Measurements from ENCODE around the gene ZNF521.

ZNF521 gene

DNA sequence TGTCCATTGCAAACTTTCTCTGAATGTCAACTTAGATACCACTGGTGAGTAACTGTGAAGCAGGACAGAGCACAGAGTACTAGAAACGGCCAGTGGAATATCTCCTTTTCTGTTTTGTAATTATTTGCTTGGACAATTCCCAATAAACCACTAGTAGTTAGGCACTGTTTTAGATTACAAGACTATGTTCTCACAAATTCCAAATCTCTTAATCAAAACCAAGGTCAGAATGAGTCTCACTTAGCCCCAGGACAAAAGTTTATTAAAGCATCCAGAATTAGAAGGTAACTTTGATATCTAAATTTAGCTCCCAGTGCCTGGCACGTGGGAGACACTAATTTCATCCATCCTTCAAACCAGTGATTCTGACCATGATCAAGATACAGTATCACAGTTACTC lies 89.0 kb downstream of the ZNF521 start:
- H3K36me3 ChIP-seq (ENCODE audit: control insufficient read depth, insufficient read depth, low read length), result no peaks in the 10 kb centered on the region
- H3K4me3 ChIP-seq (ENCODE audit: low read depth, low read length), result no peak overlapping the region
- H3K27me3 ChIP-seq (ENCODE audit: control insufficient read depth, insufficient read depth, low read length), result no peaks in the 10 kb centered on the region
- H3K9ac ChIP-seq (ENCODE audit: low read depth, low read length), result no peak overlapping the region
- H3K4me1 ChIP-seq (ENCODE audit: control insufficient read depth, insufficient read depth, low read length), result peaks cover 2% of the 10 kb centered on the region
- H3K9me3 ChIP-seq (ENCODE audit: control insufficient read depth, insufficient read depth, low read length), result no peaks in the 10 kb centered on the region

- Histone ChIP-seq H3K4me3 (ENCODE audit: low read depth, low read length) (no peak overlapping the region), H3K27me3 (ENCODE audit: control insufficient read depth, insufficient read depth, low read length) (no peaks in the 10 kb centered on the region), H3K36me3 (ENCODE audit: control insufficient read depth, insufficient read depth, low read length) (no peaks in the 10 kb centered on the region), H3K9me3 (ENCODE audit: control insufficient read depth, insufficient read depth, low read length) (no peaks in the 10 kb centered on the region), H3K4me1 (ENCODE audit: control insufficient read depth, insufficient read depth, low read length) (peaks cover 2% of the 10 kb centered on the region), H3K9ac (ENCODE audit: low read depth, low read length) (no peak overlapping the region)
These were observed 90.2 kb downstream of the ZNF521 start for GRCh38 chr18:25261768-25262167.

DNA sequence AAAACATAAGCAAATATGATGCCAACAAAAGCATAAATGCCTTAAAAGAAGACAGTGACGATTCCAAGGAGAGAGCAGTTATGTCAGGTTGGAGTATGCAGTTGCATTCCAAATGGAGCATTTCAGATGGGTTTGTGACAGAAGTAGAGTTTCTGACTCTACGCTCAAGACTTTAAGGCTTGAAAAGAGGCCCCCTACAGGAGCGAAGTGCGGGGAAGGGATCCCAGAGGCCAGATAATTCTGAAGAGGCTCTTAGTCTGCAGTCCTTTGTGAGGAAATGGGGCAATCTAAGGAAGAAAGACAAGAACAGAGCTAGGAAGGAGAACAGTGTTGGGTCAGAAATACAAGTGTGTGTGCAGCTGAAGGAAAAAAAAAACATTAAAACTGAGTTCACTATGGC lies 95.5 kb downstream of the ZNF521 start:
- no peak overlapping the region for H3K4me3 ChIP-seq (ENCODE audit: low read depth, low read length)
- no peaks in the 10 kb centered on the region for H3K36me3 ChIP-seq (ENCODE audit: control insufficient read depth, insufficient read depth, low read length)
- no peaks in the 10 kb centered on the region for H3K27me3 ChIP-seq (ENCODE audit: control insufficient read depth, insufficient read depth, low read length)
- no peaks in the 10 kb centered on the region for H3K4me1 ChIP-seq (ENCODE audit: control insufficient read depth, insufficient read depth, low read length)
- H3K9ac ChIP-seq (ENCODE audit: low read depth, low read length), result no peak overlapping the region
- H3K9me3 ChIP-seq (ENCODE audit: control insufficient read depth, insufficient read depth, low read length), result no peaks in the 10 kb centered on the region

GRCh38 chr18:25253779-25254178 lies 98.2 kb downstream of the ZNF521 start:
- no peaks in the 10 kb centered on the region for H3K9me3 ChIP-seq (ENCODE audit: control insufficient read depth, insufficient read depth, low read length)
- H3K27me3 ChIP-seq (ENCODE audit: control insufficient read depth, insufficient read depth, low read length), result no peaks in the 10 kb centered on the region
- H3K36me3 ChIP-seq (ENCODE audit: control insufficient read depth, insufficient read depth, low read length), result no peaks in the 10 kb centered on the region
- no peak overlapping the region for H3K9ac ChIP-seq (ENCODE audit: low read depth, low read length)
- H3K4me3 ChIP-seq (ENCODE audit: low read depth, low read length), result no peak overlapping the region
- no peaks in the 10 kb centered on the region for H3K4me1 ChIP-seq (ENCODE audit: control insufficient read depth, insufficient read depth, low read length)

DNA sequence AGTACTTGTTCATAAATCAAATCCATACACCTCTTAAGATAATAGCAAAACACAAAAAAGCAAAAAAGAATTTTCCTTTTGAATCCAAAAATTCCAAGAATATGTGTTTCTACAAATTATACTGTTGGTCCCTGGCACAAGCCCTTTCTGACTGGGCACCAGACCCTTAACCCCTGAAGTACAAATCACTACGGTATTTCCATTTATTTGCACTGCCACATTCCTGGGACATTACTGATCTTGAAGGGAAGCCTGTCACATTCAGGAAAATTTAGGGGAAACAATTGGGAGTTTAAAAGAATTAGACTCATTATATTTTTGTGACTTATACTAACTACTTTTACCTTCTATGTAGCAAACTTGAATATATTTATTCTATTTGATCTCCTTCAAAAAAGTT lies 98.8 kb downstream of the ZNF521 start:
- Histone ChIP-seq H3K27me3 (ENCODE audit: control insufficient read depth, insufficient read depth, low read length) (no peaks in the 10 kb centered on the region), H3K36me3 (ENCODE audit: control insufficient read depth, insufficient read depth, low read length) (no peaks in the 10 kb centered on the region), H3K9me3 (ENCODE audit: control insufficient read depth, insufficient read depth, low read length) (no peaks in the 10 kb centered on the region), H3K4me1 (ENCODE audit: control insufficient read depth, insufficient read depth, low read length) (no peaks in the 10 kb centered on the region), H3K9ac (ENCODE audit: low read depth, low read length) (no peak overlapping the region), H3K4me3 (ENCODE audit: low read depth, low read length) (no peak overlapping the region)

DNA sequence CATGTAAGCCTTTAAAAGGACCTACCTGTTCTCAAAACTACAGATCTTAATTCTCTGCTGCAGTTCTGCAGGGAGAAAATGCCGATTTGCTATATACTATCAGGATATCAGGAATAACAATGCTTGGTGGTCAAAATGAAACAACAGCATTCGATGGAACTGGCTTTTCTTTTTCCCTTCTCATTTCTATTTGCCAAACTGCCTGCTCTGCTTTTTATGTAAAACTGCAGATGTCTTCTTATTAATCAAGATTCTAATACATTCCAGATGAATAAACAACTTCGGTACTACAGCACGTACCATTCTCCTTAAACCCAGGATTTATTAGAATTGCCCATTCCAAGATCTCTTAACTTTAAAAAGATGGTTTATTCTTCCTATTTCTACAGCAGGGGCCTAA lies 100.9 kb downstream of the ZNF521 start:
- no peaks in the 10 kb centered on the region for H3K36me3 ChIP-seq (ENCODE audit: control insufficient read depth, insufficient read depth, low read length)
- H3K4me3 ChIP-seq (ENCODE audit: low read depth, low read length), result no peak overlapping the region
- no peak overlapping the region for H3K9ac ChIP-seq (ENCODE audit: low read depth, low read length)
- H3K4me1 ChIP-seq (ENCODE audit: control insufficient read depth, insufficient read depth, low read length), result no peaks in the 10 kb centered on the region
- no peaks in the 10 kb centered on the region for H3K9me3 ChIP-seq (ENCODE audit: control insufficient read depth, insufficient read depth, low read length)
- H3K27me3 ChIP-seq (ENCODE audit: control insufficient read depth, insufficient read depth, low read length), result no peaks in the 10 kb centered on the region

DNA sequence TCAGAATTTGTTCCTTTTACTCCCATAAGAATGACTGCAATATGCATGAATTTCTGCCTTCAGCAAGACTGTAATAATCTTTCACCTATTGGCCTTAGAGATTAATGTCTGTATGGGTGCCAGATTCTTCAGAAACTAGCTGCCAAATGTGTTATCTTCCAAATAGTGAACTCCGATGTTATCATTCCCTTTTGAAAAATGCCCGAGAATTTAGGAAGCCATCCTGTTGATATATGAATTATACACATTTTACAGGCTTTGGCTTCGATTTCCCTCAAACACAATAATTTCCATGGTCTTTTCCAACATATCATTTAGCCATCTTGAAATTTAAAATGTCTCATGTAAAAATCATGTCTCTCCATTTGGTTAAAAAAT lies 101.5 kb downstream of the ZNF521 start:
- Histone ChIP-seq H3K4me3 (ENCODE audit: low read depth, low read length) (no peak overlapping the region), H3K36me3 (ENCODE audit: control insufficient read depth, insufficient read depth, low read length) (no peaks in the 10 kb centered on the region), H3K4me1 (ENCODE audit: control insufficient read depth, insufficient read depth, low read length) (no peaks in the 10 kb centered on the region), H3K9me3 (ENCODE audit: control insufficient read depth, insufficient read depth, low read length) (no peaks in the 10 kb centered on the region), H3K27me3 (ENCODE audit: control insufficient read depth, insufficient read depth, low read length) (no peaks in the 10 kb centered on the region), H3K9ac (ENCODE audit: low read depth, low read length) (no peak overlapping the region)

DNA sequence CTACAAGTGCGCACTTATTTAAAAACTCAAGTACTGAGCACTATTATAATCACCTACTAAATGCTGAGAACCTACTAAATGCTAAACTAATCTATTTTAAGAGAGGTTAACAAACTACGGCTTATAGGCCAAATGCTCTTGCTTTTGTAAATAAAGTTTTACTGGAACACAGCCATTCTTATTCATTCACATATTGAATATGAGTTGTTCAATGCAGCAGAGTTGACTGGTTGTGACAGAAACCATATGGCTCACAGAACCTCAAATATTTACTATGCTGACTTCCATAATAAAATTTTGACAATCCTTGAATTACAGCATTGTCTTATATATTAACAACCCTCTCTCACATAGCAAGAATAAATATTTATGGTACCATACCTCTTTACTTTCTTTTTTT lies 103.2 kb downstream of the ZNF521 start:
- no peak overlapping the region for H3K4me3 ChIP-seq (ENCODE audit: low read depth, low read length)
- H3K36me3 ChIP-seq (ENCODE audit: control insufficient read depth, insufficient read depth, low read length), result no peaks in the 10 kb centered on the region
- H3K9me3 ChIP-seq (ENCODE audit: control insufficient read depth, insufficient read depth, low read length), result no peaks in the 10 kb centered on the region
- H3K9ac ChIP-seq (ENCODE audit: low read depth, low read length), result no peak overlapping the region
- no peaks in the 10 kb centered on the region for H3K27me3 ChIP-seq (ENCODE audit: control insufficient read depth, insufficient read depth, low read length)
- H3K4me1 ChIP-seq (ENCODE audit: control insufficient read depth, insufficient read depth, low read length), result no peaks in the 10 kb centered on the region

GRCh38 chr18:25247725-25248124 lies 104.2 kb downstream of the ZNF521 start:
- H3K4me1 ChIP-seq (ENCODE audit: control insufficient read depth, insufficient read depth, low read length), result no peaks in the 10 kb centered on the region
- H3K9me3 ChIP-seq (ENCODE audit: control insufficient read depth, insufficient read depth, low read length), result no peaks in the 10 kb centered on the region
- H3K4me3 ChIP-seq (ENCODE audit: low read depth, low read length), result no peak overlapping the region
- H3K27me3 ChIP-seq (ENCODE audit: control insufficient read depth, insufficient read depth, low read length), result no peaks in the 10 kb centered on the region
- no peaks in the 10 kb centered on the region for H3K36me3 ChIP-seq (ENCODE audit: control insufficient read depth, insufficient read depth, low read length)
- no peak overlapping the region for H3K9ac ChIP-seq (ENCODE audit: low read depth, low read length)

GRCh38 chr18:25244924-25245698 lies 106.9 kb downstream of the ZNF521 start:
- no peak overlapping the region for H3K9ac ChIP-seq (ENCODE audit: low read depth, low read length)
- no peaks in the 10 kb centered on the region for H3K4me1 ChIP-seq (ENCODE audit: control insufficient read depth, insufficient read depth, low read length)
- H3K36me3 ChIP-seq (ENCODE audit: control insufficient read depth, insufficient read depth, low read length), result no peaks in the 10 kb centered on the region
- H3K4me3 ChIP-seq (ENCODE audit: low read depth, low read length), result no peak overlapping the region
- H3K9me3 ChIP-seq (ENCODE audit: control insufficient read depth, insufficient read depth, low read length), result no peaks in the 10 kb centered on the region
- H3K27me3 ChIP-seq (ENCODE audit: control insufficient read depth, insufficient read depth, low read length), result no peaks in the 10 kb centered on the region

- no peaks in the 10 kb centered on the region for H3K9me3 ChIP-seq (ENCODE audit: control insufficient read depth, insufficient read depth, low read length)
- no peak overlapping the region for H3K4me3 ChIP-seq (ENCODE audit: low read depth, low read length)
- no peaks in the 10 kb centered on the region for H3K4me1 ChIP-seq (ENCODE audit: control insufficient read depth, insufficient read depth, low read length)
- no peaks in the 10 kb centered on the region for H3K36me3 ChIP-seq (ENCODE audit: control insufficient read depth, insufficient read depth, low read length)
- no peak overlapping the region for H3K9ac ChIP-seq (ENCODE audit: low read depth, low read length)
- no peaks in the 10 kb centered on the region for H3K27me3 ChIP-seq (ENCODE audit: control insufficient read depth, insufficient read depth, low read length)
These were observed 107.8 kb downstream of the ZNF521 start for GRCh38 chr18:25244170-25244569.

DNA sequence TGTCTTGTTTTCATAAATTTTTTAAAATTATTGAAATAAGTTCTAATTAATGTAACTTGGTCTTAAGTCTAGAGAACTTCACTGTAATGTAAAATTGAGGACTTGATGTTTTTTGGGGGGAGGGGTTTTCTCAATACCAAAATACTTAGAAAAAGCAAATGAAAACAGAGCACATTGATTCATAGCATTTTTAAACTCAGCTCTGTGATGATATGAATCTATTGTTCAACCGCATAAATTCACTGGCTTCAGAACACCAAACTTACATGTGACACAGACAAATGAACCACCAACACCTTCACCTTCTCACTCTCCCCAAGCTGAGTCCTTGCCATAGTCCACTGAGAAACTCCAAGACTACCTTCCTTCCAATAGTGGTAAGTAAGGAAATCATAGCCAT lies 108.2 kb downstream of the ZNF521 start:
- Histone ChIP-seq H3K9me3 (ENCODE audit: control insufficient read depth, insufficient read depth, low read length) (no peaks in the 10 kb centered on the region), H3K4me1 (ENCODE audit: control insufficient read depth, insufficient read depth, low read length) (no peaks in the 10 kb centered on the region), H3K27me3 (ENCODE audit: control insufficient read depth, insufficient read depth, low read length) (no peaks in the 10 kb centered on the region), H3K9ac (ENCODE audit: low read depth, low read length) (no peak overlapping the region), H3K36me3 (ENCODE audit: control insufficient read depth, insufficient read depth, low read length) (no peaks in the 10 kb centered on the region), H3K4me3 (ENCODE audit: low read depth, low read length) (no peak overlapping the region)
